ENCODE data around the gene PCBP3.

DNA sequence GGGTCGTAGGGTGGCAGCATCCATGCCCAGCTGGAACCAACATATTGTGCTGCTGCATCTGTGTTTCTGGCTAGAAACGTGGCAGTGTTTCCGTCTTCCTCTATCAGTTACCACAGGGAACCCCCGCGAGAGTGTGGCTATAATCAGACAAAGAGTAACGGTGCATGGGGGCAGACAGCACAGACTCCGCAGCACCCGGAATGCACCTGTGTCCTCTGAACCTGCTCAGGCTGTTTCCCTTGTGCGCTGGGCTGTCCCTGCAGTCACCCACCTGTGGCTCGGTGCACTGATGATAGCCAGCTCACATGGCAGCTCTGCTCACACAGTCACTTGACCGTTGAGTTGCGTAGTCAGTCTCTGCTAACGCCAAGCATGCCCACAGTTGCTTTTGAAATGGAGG is 11.4 kb upstream of the PCBP3 start:
- TF ChIP-seq, protein P1, sequence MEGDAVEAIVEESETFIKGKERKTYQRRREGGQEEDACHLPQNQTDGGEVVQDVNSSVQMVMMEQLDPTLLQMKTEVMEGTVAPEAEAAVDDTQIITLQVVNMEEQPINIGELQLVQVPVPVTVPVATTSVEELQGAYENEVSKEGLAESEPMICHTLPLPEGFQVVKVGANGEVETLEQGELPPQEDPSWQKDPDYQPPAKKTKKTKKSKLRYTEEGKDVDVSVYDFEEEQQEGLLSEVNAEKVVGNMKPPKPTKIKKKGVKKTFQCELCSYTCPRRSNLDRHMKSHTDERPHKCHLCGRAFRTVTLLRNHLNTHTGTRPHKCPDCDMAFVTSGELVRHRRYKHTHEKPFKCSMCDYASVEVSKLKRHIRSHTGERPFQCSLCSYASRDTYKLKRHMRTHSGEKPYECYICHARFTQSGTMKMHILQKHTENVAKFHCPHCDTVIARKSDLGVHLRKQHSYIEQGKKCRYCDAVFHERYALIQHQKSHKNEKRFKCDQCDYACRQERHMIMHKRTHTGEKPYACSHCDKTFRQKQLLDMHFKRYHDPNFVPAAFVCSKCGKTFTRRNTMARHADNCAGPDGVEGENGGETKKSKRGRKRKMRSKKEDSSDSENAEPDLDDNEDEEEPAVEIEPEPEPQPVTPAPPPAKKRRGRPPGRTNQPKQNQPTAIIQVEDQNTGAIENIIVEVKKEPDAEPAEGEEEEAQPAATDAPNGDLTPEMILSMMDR (IDR thresholded peaks at IDR 0.05), result no peak
- TF ChIP-seq ZFX (IDR thresholded peaks at IDR 0.05; ENCODE audit: borderline replicate concordance), result no peak

Data from 22Rv1 (cell line).